Endothelial cell (in vitro differentiated cells): ENCODE results near the gene PLEKHA7. TPM values are rescaled to one million over a fixed set of nuclear protein-coding genes. Genes with fewer than 3 reads are reported as not detected.

Experiments
- DNase-seq: peaks from one replicate; pipeline ENCODE4 v3.0.0; 2021; ENCODE audit warnings: low spot score
- H3K27ac Mint-ChIP-seq: one replicate; pipeline ENCODE4 v1.8.0; 2021; ENCODE audit warnings: mixed read lengths, inconsistent platforms; ENCODE audit not compliant: unreplicated experiment
- H3K27me3 Mint-ChIP-seq: one replicate; pipeline ENCODE4 v1.8.0; 2021; ENCODE audit warnings: mild to moderate bottlenecking, moderate library complexity, mixed read lengths, inconsistent platforms; ENCODE audit not compliant: unreplicated experiment
- H3K36me3 Mint-ChIP-seq: one replicate; pipeline ENCODE4 v1.8.0; 2021; ENCODE audit warnings: mild to moderate bottlenecking, low read depth, mixed read lengths, inconsistent platforms; ENCODE audit not compliant: unreplicated experiment
- H3K4me1 Mint-ChIP-seq: one replicate; pipeline ENCODE4 v1.8.0; 2021; ENCODE audit warnings: mild to moderate bottlenecking, mixed read lengths, inconsistent platforms; ENCODE audit not compliant: unreplicated experiment
- H3K4me3 Mint-ChIP-seq: one replicate; pipeline ENCODE4 v1.8.0; 2021; ENCODE audit warnings: mild to moderate bottlenecking, mixed read lengths, inconsistent platforms; ENCODE audit not compliant: unreplicated experiment
- H3K9me3 Mint-ChIP-seq: one replicate; pipeline ENCODE4 v1.8.0; 2021; ENCODE audit warnings: mixed read lengths, inconsistent platforms; ENCODE audit not compliant: unreplicated experiment
- total RNA-seq: library from RNA; stranded (reverse); fragmentation: NEBNext Ultra II Directional; extraction: Animal tissue kit (Norgen Biotek cat#: 25700); gene quantifications from one replicate; pipeline ENCODE4 v1.2.1, GENCODE V29; 2021; ENCODE audit not compliant: unreplicated experiment
- TF ChIP-seq, protein P1 (sequence below): fragments of 200-600 bp; sonication (generic); IDR thresholded peaks from one replicate; pipeline ENCODE4 v1.5.0; 2021; ENCODE audit warnings: antibody characterized with exemption; ENCODE audit not compliant: unreplicated experiment

PLEKHA7 gene
- total RNA-seq, 1 donor from 2014 or later: 8.2 TPM

DNA sequence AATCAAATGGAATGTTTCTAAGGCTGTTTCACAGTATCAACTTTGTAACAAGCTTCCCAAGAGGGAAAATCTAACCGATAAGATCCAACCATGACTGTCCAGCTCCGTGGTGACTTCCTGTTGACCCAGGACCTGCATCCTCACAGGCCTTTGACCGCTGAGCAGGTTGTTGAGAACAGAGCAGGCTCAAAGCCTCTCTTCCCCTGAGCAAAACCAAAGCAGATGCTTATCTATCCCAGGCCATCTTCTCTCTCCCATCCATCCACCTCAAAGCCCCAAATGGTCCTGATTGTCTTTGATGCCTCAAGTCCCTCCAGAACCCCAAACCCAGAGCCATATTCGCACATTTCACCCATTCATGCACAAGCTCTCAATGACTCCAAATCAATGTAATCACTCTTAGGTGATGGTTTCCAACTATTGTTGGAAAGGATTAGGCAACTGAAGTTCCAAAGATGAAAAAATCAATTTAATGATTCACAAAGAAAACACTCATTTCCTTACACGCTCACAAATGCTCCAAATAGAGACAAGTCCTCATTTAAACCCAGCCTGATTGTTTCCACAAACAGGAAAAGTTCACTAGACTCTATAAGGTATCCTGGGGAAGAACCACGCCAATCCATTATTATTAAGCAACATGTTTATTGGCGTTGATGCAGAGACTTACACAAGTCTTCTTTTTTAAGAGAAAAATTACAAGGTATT, 227.0 kb downstream of the PLEKHA7 start:
- no peak for DNase-seq
- Mint-ChIP-seq H3K27ac (peak overlapping the region; percentile 57), H3K9me3 (no peaks in the 10 kb centered on the region), H3K27me3 (peaks cover 16% of the 10 kb centered on the region), H3K36me3 (peaks cover 7% of the 10 kb centered on the region), H3K4me1 (peaks cover 58% of the 10 kb centered on the region), H3K4me3 (no peak overlapping the region)
- TF ChIP-seq, protein P1, sequence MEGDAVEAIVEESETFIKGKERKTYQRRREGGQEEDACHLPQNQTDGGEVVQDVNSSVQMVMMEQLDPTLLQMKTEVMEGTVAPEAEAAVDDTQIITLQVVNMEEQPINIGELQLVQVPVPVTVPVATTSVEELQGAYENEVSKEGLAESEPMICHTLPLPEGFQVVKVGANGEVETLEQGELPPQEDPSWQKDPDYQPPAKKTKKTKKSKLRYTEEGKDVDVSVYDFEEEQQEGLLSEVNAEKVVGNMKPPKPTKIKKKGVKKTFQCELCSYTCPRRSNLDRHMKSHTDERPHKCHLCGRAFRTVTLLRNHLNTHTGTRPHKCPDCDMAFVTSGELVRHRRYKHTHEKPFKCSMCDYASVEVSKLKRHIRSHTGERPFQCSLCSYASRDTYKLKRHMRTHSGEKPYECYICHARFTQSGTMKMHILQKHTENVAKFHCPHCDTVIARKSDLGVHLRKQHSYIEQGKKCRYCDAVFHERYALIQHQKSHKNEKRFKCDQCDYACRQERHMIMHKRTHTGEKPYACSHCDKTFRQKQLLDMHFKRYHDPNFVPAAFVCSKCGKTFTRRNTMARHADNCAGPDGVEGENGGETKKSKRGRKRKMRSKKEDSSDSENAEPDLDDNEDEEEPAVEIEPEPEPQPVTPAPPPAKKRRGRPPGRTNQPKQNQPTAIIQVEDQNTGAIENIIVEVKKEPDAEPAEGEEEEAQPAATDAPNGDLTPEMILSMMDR: no peak

- no peaks in the 10 kb centered on the region for H3K9me3 Mint-ChIP-seq
- no peak for DNase-seq
- H3K36me3 Mint-ChIP-seq: peaks cover 7% of the 10 kb centered on the region
- no peak overlapping the region for H3K27ac Mint-ChIP-seq
- peaks cover 18% of the 10 kb centered on the region for H3K27me3 Mint-ChIP-seq
- TF ChIP-seq, protein P1: no peak
- no peak overlapping the region for H3K4me3 Mint-ChIP-seq
- H3K4me1 Mint-ChIP-seq: peaks cover 48% of the 10 kb centered on the region
Measured at GRCh38 chr11:16786131-16786530, 228.1 kb downstream of the PLEKHA7 start.

DNA sequence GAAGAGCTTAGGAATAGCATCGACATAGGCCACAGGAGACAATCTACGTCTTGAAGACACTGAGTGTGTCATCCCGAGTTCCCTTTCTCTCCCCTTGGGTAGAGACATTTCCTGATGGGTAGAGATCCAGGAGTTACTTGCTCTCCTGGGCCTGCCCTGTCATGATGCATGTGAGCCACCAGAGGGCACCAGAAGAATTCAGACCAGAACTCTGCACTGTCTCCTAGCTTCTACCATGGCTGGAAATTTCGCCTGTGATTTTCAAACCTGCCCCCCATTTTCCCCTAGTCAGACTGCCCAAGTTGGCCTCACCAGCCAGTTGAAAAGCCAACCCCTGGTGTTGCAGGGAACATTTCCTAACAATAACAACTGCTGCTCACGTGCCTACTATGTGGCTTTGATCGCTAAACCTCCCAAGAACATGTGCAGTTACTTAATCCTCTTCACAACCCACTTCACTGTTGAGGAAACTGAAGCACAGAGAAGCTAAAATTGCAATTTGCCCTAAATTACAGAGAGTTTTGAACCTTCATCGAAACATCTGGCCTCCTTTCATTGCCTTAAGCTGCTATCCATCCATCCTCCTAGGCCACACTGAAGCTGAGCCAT, 228.6 kb downstream of the PLEKHA7 start:
- no peaks in the 10 kb centered on the region for H3K9me3 Mint-ChIP-seq
- H3K4me1 Mint-ChIP-seq: peaks cover 45% of the 10 kb centered on the region
- peak; percentile 74 for DNase-seq
- peaks cover 7% of the 10 kb centered on the region for H3K36me3 Mint-ChIP-seq
- H3K4me3 Mint-ChIP-seq: no peak overlapping the region
- peaks cover 19% of the 10 kb centered on the region for H3K27me3 Mint-ChIP-seq
- peak overlapping the region; percentile 75 for H3K27ac Mint-ChIP-seq
- TF ChIP-seq, protein P1: peak; percentile 82

GRCh38 chr11:16784666-16785065, 229.5 kb downstream of the PLEKHA7 start:
- Mint-ChIP-seq H3K9me3 (no peaks in the 10 kb centered on the region), H3K27me3 (peaks cover 23% of the 10 kb centered on the region), H3K4me3 (no peak overlapping the region), H3K36me3 (no peaks in the 10 kb centered on the region), H3K4me1 (peaks cover 36% of the 10 kb centered on the region), H3K27ac (no peak overlapping the region)
- TF ChIP-seq, protein P1: no peak
- DNase-seq: no peak

GRCh38 chr11:16784097-16784496, 230.1 kb downstream of the PLEKHA7 start:
- Mint-ChIP-seq H3K36me3 (no peaks in the 10 kb centered on the region), H3K27ac (no peak overlapping the region), H3K9me3 (no peaks in the 10 kb centered on the region), H3K4me1 (peaks cover 35% of the 10 kb centered on the region), H3K4me3 (no peak overlapping the region), H3K27me3 (peaks cover 25% of the 10 kb centered on the region)
- TF ChIP-seq, protein P1: no peak
- DNase-seq: no peak
